ENCODE data around the gene ZFYVE27.

- TF ChIP-seq, protein P1, sequence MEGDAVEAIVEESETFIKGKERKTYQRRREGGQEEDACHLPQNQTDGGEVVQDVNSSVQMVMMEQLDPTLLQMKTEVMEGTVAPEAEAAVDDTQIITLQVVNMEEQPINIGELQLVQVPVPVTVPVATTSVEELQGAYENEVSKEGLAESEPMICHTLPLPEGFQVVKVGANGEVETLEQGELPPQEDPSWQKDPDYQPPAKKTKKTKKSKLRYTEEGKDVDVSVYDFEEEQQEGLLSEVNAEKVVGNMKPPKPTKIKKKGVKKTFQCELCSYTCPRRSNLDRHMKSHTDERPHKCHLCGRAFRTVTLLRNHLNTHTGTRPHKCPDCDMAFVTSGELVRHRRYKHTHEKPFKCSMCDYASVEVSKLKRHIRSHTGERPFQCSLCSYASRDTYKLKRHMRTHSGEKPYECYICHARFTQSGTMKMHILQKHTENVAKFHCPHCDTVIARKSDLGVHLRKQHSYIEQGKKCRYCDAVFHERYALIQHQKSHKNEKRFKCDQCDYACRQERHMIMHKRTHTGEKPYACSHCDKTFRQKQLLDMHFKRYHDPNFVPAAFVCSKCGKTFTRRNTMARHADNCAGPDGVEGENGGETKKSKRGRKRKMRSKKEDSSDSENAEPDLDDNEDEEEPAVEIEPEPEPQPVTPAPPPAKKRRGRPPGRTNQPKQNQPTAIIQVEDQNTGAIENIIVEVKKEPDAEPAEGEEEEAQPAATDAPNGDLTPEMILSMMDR (IDR thresholded peaks at IDR 0.05; ENCODE audit: low read depth, low read length), result no peak
- TF ChIP-seq EZH2phosphoT487 (IDR thresholded peaks at IDR 0.05; ENCODE audit: low read depth), result no peak
Observed at GRCh38 chr10:97724341-97724941, 12.5 kb upstream of the ZFYVE27 start.
